WTC11 (cell line): ENCODE data around the gene ZSCAN20. TPM values are rescaled to one million over a fixed set of nuclear protein-coding genes. Genes with fewer than 3 reads are reported as not detected.

Experiments used
- ATAC-seq: fragments of 200-7000 bp; cut with Tn5 transposase; 2 replicates; pipeline ENCODE4 v1.10.0; 2021; ENCODE audit warnings: mild to moderate bottlenecking, moderate library complexity
- CTCF ChIA-PET: fragments of 300-600 bp; sonication (Branson Sonifier 250); formaldehyde crosslinking; loops from one replicate; lab custom pipeline; 2021; ENCODE audit warnings: antibody characterized with exemption; lab: Charles Lee
- POLR2A ChIA-PET: fragments of 350-600 bp; sonication (Branson Sonifier 250); formaldehyde crosslinking; loops from one replicate; lab custom pipeline; 2021; ENCODE audit warnings: antibody characterized with exemption; lab: Charles Lee
- DNase-seq: peaks from one replicate; pipeline ENCODE4 v3.0.0; 2021; ENCODE audit warnings: low spot score
- H3K27ac Mint-ChIP-seq: 2 replicates; pipeline ENCODE4 v1.8.0; 2021; ENCODE audit warnings: mixed read lengths
- H3K27me3 Mint-ChIP-seq: 2 replicates; pipeline ENCODE4 v1.8.0; 2021; ENCODE audit warnings: low read depth, mild to moderate bottlenecking, moderate library complexity, mixed read lengths
- H3K36me3 Mint-ChIP-seq: 2 replicates; pipeline ENCODE4 v1.8.0; 2021; ENCODE audit warnings: mixed read lengths
- H3K4me1 Mint-ChIP-seq: 2 replicates; pipeline ENCODE4 v1.8.0; 2022; ENCODE audit warnings: mixed read lengths
- H3K4me3 Mint-ChIP-seq: 2 replicates; pipeline ENCODE4 v1.8.0; 2021; ENCODE audit warnings: mild to moderate bottlenecking, moderate library complexity, mixed read lengths
- H3K9me3 Mint-ChIP-seq: 2 replicates; pipeline ENCODE4 v1.8.0; 2021; ENCODE audit warnings: mixed read lengths
- CREB1 ChIP-seq: sonication (generic); formaldehyde crosslinking; IDR thresholded peaks from 2 replicates; pipeline ENCODE4 v1.8.0; 2023; ENCODE audit warnings: mild to moderate bottlenecking, missing genetic modification reagents
- ELF4 ChIP-seq: sonication (generic); formaldehyde crosslinking; IDR thresholded peaks from 2 replicates; pipeline ENCODE4 v1.8.1; 2022; ENCODE audit warnings: low read depth, mild to moderate bottlenecking, moderate library complexity, missing genetic modification reagents
- FOXP1 ChIP-seq: sonication (generic); formaldehyde crosslinking; IDR thresholded peaks from 2 replicates; pipeline ENCODE4 v1.8.0; 2022; ENCODE audit warnings: missing genetic modification reagents, mild to moderate bottlenecking, moderate library complexity, borderline replicate concordance
- GRHL2 ChIP-seq: fragments of 250-450 bp; sonication (Bioruptor Pico); IDR thresholded peaks from 2 replicates; pipeline ENCODE4 v1.8.0; 2022; ENCODE audit warnings: mild to moderate bottlenecking, moderate library complexity; ENCODE audit not compliant: insufficient replicate concordance, severe bottlenecking
- OVOL2 ChIP-seq: fragments of 250-450 bp; sonication (Bioruptor Pico); IDR thresholded peaks from 2 replicates; pipeline ENCODE4 v1.9.0; 2021; ENCODE audit warnings: mild to moderate bottlenecking, borderline replicate concordance
- PRRX2 ChIP-seq: fragments of 250-450 bp; sonication (Bioruptor Pico); IDR thresholded peaks from 2 replicates; pipeline ENCODE4 v1.8.0; 2021; ENCODE audit warnings: mild to moderate bottlenecking
- TEAD4 ChIP-seq: sonication (generic); formaldehyde crosslinking; IDR thresholded peaks from 2 replicates; pipeline ENCODE4 v1.8.0; 2022; ENCODE audit warnings: mild to moderate bottlenecking, missing genetic modification reagents
- TP53 ChIP-seq: sonication (generic); formaldehyde crosslinking; IDR thresholded peaks from 2 replicates; pipeline ENCODE4 v1.8.1; 2023; ENCODE audit warnings: mild to moderate bottlenecking, missing genetic modification reagents
- ZNF671 ChIP-seq: fragments of 250-450 bp; sonication (Bioruptor Pico); IDR thresholded peaks from 2 replicates; pipeline ENCODE4 v1.8.0; 2021; ENCODE audit warnings: mild to moderate bottlenecking
- total RNA-seq: library from RNA; stranded (reverse); gene quantifications from 3 replicates; pipeline ENCODE4 v1.2.3, GENCODE V29; 2021
- TF ChIP-seq, protein P1 (sequence below): sonication (generic); formaldehyde crosslinking; IDR thresholded peaks from 2 replicates; pipeline ENCODE4 v1.8.1; 2022; ENCODE audit warnings: low read depth, mild to moderate bottlenecking, moderate library complexity, missing genetic modification reagents, borderline replicate concordance
- TF ChIP-seq, protein P2 (sequence below): sonication (generic); formaldehyde crosslinking; IDR thresholded peaks from 2 replicates; pipeline ENCODE4 v1.8.0; 2022; ENCODE audit warnings: mild to moderate bottlenecking, missing genetic modification reagents
- TF ChIP-seq, protein P3 (sequence below): sonication (generic); formaldehyde crosslinking; IDR thresholded peaks from 2 replicates; pipeline ENCODE4 v1.8.0; 2022; ENCODE audit warnings: mild to moderate bottlenecking, missing genetic modification reagents
- TF ChIP-seq, protein P4 (sequence below): sonication (generic); formaldehyde crosslinking; IDR thresholded peaks from 2 replicates; pipeline ENCODE4 v1.8.1; 2022; ENCODE audit warnings: missing genetic modification reagents, borderline replicate concordance
- TF ChIP-seq, protein P5 (sequence below): sonication (generic); formaldehyde crosslinking; IDR thresholded peaks from 2 replicates; pipeline ENCODE4 v1.8.1; 2022; ENCODE audit warnings: low read depth, missing genetic modification reagents, borderline replicate concordance
- TF ChIP-seq, protein P6 (sequence below): sonication (generic); formaldehyde crosslinking; IDR thresholded peaks from 2 replicates; pipeline ENCODE4 v1.8.1; 2023; ENCODE audit warnings: mild to moderate bottlenecking, missing genetic modification reagents, moderate library complexity
- TF ChIP-seq, protein P7 (sequence below): fragments of 250-450 bp; sonication (Bioruptor Pico); IDR thresholded peaks from 2 replicates; pipeline ENCODE4 v1.8.0; 2021; ENCODE audit warnings: mild to moderate bottlenecking
- TF ChIP-seq, protein P8 (sequence below): fragments of 250-450 bp; sonication (Bioruptor Pico); conservative IDR thresholded peaks from 2 replicates; pipeline ENCODE4 v1.9.0; 2021; ENCODE audit warnings: mild to moderate bottlenecking
- TF ChIP-seq, protein P9 (sequence below): sonication (generic); formaldehyde crosslinking; conservative IDR thresholded peaks from 2 replicates; pipeline ENCODE4 v1.8.1; 2023; ENCODE audit warnings: mild to moderate bottlenecking, low read depth, missing genetic modification reagents, moderate library complexity

ZSCAN20 gene
- total RNA-seq, 1 experiment from 2014 or later, result 3.7 TPM

DNA sequence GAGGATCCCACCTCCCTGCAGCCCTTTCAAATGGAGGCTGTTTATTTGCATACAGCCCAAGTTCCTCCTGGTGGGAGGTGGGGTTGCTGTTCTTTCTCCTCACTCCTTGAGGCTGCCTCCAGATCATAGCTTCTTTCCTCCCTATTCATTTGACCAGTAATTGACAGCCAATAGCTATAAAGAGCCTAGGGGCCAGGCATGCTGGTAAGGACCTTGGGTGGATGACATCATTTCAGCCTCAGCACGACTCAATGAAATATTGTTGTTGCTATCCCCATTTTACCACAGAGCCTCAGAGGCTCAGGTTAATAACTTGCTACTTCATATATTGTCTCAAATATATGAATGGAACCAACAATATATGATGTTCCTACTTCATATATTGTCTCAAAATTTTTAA is 31.1 kb downstream of the ZSCAN20 start (continued):
- TF ChIP-seq, protein P1, sequence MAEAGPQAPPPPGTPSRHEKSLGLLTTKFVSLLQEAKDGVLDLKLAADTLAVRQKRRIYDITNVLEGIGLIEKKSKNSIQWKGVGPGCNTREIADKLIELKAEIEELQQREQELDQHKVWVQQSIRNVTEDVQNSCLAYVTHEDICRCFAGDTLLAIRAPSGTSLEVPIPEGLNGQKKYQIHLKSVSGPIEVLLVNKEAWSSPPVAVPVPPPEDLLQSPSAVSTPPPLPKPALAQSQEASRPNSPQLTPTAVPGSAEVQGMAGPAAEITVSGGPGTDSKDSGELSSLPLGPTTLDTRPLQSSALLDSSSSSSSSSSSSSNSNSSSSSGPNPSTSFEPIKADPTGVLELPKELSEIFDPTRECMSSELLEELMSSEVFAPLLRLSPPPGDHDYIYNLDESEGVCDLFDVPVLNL, result no peak
- TF ChIP-seq, protein P2, sequence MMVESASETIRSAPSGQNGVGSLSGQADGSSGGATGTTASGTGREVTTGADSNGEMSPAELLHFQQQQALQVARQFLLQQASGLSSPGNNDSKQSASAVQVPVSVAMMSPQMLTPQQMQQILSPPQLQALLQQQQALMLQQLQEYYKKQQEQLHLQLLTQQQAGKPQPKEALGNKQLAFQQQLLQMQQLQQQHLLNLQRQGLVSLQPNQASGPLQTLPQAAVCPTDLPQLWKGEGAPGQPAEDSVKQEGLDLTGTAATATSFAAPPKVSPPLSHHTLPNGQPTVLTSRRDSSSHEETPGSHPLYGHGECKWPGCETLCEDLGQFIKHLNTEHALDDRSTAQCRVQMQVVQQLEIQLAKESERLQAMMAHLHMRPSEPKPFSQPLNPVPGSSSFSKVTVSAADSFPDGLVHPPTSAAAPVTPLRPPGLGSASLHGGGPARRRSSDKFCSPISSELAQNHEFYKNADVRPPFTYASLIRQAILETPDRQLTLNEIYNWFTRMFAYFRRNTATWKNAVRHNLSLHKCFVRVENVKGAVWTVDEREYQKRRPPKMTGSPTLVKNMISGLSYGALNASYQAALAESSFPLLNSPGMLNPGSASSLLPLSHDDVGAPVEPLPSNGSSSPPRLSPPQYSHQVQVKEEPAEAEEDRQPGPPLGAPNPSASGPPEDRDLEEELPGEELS, result no peak

DNA sequence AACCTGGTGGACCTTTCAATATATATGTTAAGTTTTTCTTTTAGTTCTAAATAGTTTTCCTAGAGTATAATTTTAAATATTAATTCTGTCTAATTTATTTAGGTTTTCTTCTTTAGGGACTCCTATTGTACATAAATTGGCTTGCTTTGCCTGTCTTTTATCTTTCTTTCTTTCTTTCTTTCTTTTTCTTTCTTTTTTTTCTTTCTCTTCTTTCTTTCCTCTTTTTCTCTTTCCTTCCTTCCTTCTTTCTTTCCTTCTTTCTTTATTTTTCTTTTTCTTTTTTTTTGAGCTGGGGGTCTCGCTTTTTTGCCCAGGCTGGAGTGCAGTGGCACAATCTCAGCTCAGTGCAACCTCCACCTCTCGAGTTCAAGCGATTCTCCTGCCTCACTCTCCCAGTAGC is 35.2 kb downstream of the ZSCAN20 start:
- peaks cover 9% of the 10 kb centered on the region for H3K27me3 Mint-ChIP-seq
- CTCF ChIA-PET, result no interaction called here
- peaks cover 16% of the 10 kb centered on the region for H3K9me3 Mint-ChIP-seq
- DNase-seq, result no peak
- H3K4me1 Mint-ChIP-seq, result peaks cover 7% of the 10 kb centered on the region
- no peaks in the 10 kb centered on the region for H3K36me3 Mint-ChIP-seq
- POLR2A ChIA-PET, result no interaction called here
- TF ChIP-seq, protein P3, sequence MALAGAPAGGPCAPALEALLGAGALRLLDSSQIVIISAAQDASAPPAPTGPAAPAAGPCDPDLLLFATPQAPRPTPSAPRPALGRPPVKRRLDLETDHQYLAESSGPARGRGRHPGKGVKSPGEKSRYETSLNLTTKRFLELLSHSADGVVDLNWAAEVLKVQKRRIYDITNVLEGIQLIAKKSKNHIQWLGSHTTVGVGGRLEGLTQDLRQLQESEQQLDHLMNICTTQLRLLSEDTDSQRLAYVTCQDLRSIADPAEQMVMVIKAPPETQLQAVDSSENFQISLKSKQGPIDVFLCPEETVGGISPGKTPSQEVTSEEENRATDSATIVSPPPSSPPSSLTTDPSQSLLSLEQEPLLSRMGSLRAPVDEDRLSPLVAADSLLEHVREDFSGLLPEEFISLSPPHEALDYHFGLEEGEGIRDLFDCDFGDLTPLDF (CRISPR knock-in tag), result no peak
- no peak for TF ChIP-seq ZNF671 (CRISPR knock-in tag)
- TF ChIP-seq, protein P4, sequence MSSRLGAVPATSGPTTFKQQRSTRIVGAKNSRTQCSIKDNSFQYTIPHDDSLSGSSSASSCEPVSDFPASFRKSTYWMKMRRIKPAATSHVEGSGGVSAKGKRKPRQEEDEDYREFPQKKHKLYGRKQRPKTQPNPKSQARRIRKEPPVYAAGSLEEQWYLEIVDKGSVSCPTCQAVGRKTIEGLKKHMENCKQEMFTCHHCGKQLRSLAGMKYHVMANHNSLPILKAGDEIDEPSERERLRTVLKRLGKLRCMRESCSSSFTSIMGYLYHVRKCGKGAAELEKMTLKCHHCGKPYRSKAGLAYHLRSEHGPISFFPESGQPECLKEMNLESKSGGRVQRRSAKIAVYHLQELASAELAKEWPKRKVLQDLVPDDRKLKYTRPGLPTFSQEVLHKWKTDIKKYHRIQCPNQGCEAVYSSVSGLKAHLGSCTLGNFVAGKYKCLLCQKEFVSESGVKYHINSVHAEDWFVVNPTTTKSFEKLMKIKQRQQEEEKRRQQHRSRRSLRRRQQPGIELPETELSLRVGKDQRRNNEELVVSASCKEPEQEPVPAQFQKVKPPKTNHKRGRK (CRISPR knock-in tag), result 0 out of 2 replicates have a peak, but pooled peaks have one; percentile 21
- H3K27ac Mint-ChIP-seq, result no peak overlapping the region
- no peak overlapping the region for H3K4me3 Mint-ChIP-seq
- ATAC-seq, result no peak

DNA sequence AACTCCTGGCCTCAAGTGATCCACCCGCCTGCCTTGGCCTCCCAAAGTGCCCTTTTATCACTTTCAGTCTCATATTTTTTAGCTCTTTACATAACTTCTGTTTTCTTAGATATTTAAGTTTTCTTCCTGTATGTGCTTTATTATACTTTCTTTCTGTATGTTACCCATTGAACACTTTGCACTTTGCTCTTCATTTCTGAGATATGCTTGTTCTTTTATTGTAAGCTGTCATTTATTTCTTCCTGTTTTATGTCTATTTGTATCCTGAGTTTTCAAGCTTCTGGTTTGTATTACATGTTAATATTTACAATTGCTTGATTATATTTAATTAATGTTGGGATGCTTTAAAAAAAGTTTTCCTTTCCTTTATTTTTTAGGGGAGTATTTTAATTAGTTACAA is 35.7 kb downstream of the ZSCAN20 start:
- Mint-ChIP-seq H3K27ac (no peak overlapping the region), H3K9me3 (peaks cover 16% of the 10 kb centered on the region), H3K27me3 (peaks cover 9% of the 10 kb centered on the region), H3K4me3 (no peak overlapping the region), H3K4me1 (peaks cover 7% of the 10 kb centered on the region), H3K36me3 (no peaks in the 10 kb centered on the region)
- ChIA-PET POLR2A (no interaction called here), CTCF (no interaction called here)
- ATAC-seq (no peak), DNase-seq (no peak)
- TF ChIP-seq, protein P5, sequence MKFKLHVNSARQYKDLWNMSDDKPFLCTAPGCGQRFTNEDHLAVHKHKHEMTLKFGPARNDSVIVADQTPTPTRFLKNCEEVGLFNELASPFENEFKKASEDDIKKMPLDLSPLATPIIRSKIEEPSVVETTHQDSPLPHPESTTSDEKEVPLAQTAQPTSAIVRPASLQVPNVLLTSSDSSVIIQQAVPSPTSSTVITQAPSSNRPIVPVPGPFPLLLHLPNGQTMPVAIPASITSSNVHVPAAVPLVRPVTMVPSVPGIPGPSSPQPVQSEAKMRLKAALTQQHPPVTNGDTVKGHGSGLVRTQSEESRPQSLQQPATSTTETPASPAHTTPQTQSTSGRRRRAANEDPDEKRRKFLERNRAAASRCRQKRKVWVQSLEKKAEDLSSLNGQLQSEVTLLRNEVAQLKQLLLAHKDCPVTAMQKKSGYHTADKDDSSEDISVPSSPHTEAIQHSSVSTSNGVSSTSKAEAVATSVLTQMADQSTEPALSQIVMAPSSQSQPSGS (CRISPR knock-in tag), result no peak
- TF ChIP-seq TP53 (CRISPR knock-in tag) (no peak), TEAD4 (CRISPR knock-in tag) (no peak), PRRX2 (CRISPR knock-in tag) (no peak), OVOL2 (CRISPR knock-in tag) (no peak), GRHL2 (CRISPR knock-in tag) (no peak), CREB1 (CRISPR knock-in tag) (no peak), ELF4 (CRISPR knock-in tag) (no peak), FOXP1 (CRISPR knock-in tag) (no peak)
- TF ChIP-seq, protein P6, sequence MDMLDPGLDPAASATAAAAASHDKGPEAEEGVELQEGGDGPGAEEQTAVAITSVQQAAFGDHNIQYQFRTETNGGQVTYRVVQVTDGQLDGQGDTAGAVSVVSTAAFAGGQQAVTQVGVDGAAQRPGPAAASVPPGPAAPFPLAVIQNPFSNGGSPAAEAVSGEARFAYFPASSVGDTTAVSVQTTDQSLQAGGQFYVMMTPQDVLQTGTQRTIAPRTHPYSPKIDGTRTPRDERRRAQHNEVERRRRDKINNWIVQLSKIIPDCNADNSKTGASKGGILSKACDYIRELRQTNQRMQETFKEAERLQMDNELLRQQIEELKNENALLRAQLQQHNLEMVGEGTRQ (CRISPR knock-in tag), result no peak
- TF ChIP-seq, protein P7, sequence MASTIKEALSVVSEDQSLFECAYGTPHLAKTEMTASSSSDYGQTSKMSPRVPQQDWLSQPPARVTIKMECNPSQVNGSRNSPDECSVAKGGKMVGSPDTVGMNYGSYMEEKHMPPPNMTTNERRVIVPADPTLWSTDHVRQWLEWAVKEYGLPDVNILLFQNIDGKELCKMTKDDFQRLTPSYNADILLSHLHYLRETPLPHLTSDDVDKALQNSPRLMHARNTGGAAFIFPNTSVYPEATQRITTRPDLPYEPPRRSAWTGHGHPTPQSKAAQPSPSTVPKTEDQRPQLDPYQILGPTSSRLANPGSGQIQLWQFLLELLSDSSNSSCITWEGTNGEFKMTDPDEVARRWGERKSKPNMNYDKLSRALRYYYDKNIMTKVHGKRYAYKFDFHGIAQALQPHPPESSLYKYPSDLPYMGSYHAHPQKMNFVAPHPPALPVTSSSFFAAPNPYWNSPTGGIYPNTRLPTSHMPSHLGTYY, result no peak
- TF ChIP-seq, protein P8, sequence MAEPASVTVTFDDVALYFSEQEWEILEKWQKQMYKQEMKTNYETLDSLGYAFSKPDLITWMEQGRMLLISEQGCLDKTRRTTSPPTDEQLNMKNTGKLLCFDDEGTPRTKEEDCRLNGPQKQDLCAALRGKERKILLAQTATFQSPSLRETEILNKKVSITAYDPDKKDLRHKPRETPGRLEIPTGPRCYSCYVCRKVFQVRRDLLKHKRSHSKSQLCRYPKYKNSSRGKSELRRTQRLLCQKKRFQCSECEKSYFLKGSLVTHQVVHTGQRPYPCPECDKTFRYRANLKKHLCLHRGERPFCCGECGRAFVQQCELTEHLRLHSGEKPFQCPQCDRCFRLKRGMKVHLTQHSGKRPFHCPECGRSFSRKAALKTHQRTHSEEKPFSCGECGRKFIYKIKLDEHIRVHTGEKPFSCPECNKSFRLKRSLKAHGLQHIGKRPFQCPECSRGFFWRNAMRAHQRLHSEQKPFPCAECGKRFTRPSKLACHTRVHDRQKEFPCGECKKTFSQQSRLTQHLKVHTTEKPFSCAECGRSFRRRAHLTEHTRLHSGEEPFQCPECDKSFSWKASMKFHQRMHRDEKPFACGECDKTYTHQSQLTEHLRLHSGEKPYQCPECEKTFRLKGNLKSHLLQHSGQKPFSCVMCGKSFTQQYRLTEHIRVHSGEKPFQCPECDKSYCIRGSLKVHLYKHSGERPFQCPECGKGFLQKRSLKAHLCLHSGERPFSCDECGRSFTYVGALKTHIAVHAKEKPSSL (CRISPR knock-in tag), result no peak
- TF ChIP-seq, protein P9, sequence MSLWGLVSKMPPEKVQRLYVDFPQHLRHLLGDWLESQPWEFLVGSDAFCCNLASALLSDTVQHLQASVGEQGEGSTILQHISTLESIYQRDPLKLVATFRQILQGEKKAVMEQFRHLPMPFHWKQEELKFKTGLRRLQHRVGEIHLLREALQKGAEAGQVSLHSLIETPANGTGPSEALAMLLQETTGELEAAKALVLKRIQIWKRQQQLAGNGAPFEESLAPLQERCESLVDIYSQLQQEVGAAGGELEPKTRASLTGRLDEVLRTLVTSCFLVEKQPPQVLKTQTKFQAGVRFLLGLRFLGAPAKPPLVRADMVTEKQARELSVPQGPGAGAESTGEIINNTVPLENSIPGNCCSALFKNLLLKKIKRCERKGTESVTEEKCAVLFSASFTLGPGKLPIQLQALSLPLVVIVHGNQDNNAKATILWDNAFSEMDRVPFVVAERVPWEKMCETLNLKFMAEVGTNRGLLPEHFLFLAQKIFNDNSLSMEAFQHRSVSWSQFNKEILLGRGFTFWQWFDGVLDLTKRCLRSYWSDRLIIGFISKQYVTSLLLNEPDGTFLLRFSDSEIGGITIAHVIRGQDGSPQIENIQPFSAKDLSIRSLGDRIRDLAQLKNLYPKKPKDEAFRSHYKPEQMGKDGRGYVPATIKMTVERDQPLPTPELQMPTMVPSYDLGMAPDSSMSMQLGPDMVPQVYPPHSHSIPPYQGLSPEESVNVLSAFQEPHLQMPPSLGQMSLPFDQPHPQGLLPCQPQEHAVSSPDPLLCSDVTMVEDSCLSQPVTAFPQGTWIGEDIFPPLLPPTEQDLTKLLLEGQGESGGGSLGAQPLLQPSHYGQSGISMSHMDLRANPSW (CRISPR knock-in tag), result no peak
